HG03575 (cell line): ENCODE data around the gene SFRP2.

Source experiments
- ATAC-seq: cut with Tn5 transposase; IDR thresholded peaks from one replicate; pipeline ENCODE4 v1.9.1; 2021; ENCODE audit not compliant: unreplicated experiment, insufficient number of reproducible peaks, low FRiP score; ENCODE audit errors: extremely low read depth

SFRP2 gene

GRCh38 chr4:153741541-153741940 is 47.3 kb downstream of the SFRP2 start:
- no peak for ATAC-seq

- no peak for ATAC-seq
Observed at GRCh38 chr4:153735906-153736461, 52.9 kb downstream of the SFRP2 start.

GRCh38 chr4:153733751-153734448 is 55.0 kb downstream of the SFRP2 start:
- ATAC-seq: no peak

GRCh38 chr4:153731239-153731638 is 57.6 kb downstream of the SFRP2 start:
- ATAC-seq: no peak
